K562 (cell line): Measurements from ENCODE around the gene MIDN. TPM values are rescaled to one million over a fixed set of nuclear protein-coding genes. Genes with fewer than 3 reads are reported as not detected.
A peak's percentile ranks its signal among the peaks of the same experiment; 100 is the strongest.

Experiments used
- ARID3A ChIP-seq: IDR thresholded peaks from 2 replicates; pipeline ENCODE4 v1.6.1; 2012; ENCODE audit warnings: low read depth, low read length, improper control_type of control experiment, borderline replicate concordance
- ESRRB ChIP-seq: fragments of 250-450 bp; sonication (Bioruptor Pico); IDR thresholded peaks from 2 replicates; pipeline ENCODE4 v1.5.0; 2020; ENCODE audit warnings: mild to moderate bottlenecking, moderate library complexity, borderline replicate concordance
- KDM5B ChIP-seq: fragments of 200-600 bp; sonication (generic); IDR thresholded peaks from 2 replicates; pipeline ENCODE4 v1.6.1; 2012; ENCODE audit warnings: low read depth, mild to moderate bottlenecking, moderate library complexity, low read length, control low read depth, inconsistent platforms; ENCODE audit not compliant: insufficient replicate concordance
- MIER1 ChIP-seq: fragments of 450-650 bp; IDR thresholded peaks from 2 replicates; pipeline ENCODE4 v1.6.1; 2016; ENCODE audit warnings: antibody characterized with exemption, mild to moderate bottlenecking, low read depth
- NCOR1 ChIP-seq: fragments of 450-650 bp; IDR thresholded peaks from 2 replicates; pipeline ENCODE4 v1.6.1; 2016; ENCODE audit warnings: mild to moderate bottlenecking, moderate library complexity
- NELFE ChIP-seq: IDR thresholded peaks from 2 replicates; pipeline ENCODE4 v1.6.1; 2011; ENCODE audit warnings: mild to moderate bottlenecking; ENCODE audit not compliant: insufficient read depth, insufficient read length
- NRF1 ChIP-seq, 2 experiments: fragments of 450-650 bp; IDR thresholded peaks in 1 of 2; conservative IDR thresholded peaks in 1 of 2; 2 replicates each; pipeline ENCODE4 v1.6.1; 2014; ENCODE audit warnings: mild to moderate bottlenecking in 2 of 2
- PML ChIP-seq: IDR thresholded peaks from 2 replicates; pipeline ENCODE4 v1.6.1; 2012; ENCODE audit warnings: low read length, inconsistent platforms
- POLR2G ChIP-seq: fragments of 200-400 bp; formaldehyde crosslinking; IDR thresholded peaks from 2 replicates; pipeline ENCODE4 v1.6.1; 2017; ENCODE audit warnings: low read depth, mild to moderate bottlenecking, antibody characterized with exemption, low read length, moderate library complexity
- POU5F1 ChIP-seq: fragments of 150-350 bp; IDR thresholded peaks from 2 replicates; pipeline ENCODE4 v1.6.1; 2014; ENCODE audit warnings: borderline replicate concordance, low read length, low read depth, mild to moderate bottlenecking; ENCODE audit not compliant: partially characterized antibody
- RBM39 ChIP-seq: fragments of 200-400 bp; formaldehyde crosslinking; optimal IDR thresholded peaks from 2 replicates; pipeline ENCODE3; 2018; ENCODE audit warnings: low read depth, low read length
- REST ChIP-seq, 2 experiments: fragments of 450-650 bp; formaldehyde crosslinking in 1 of 2; IDR thresholded peaks; 2 replicates each; pipeline versions ENCODE4 v1.4.0 to v1.6.1; 2014 to 2020; ENCODE audit warnings: mild to moderate bottlenecking in 2 of 2, borderline replicate concordance in 1 of 2, low read depth in 1 of 2
- TAF1 ChIP-seq: IDR thresholded peaks from 2 replicates; pipeline ENCODE4 v1.6.1; 2011; ENCODE audit warnings: mild to moderate bottlenecking, low read length, moderate library complexity; ENCODE audit not compliant: insufficient read depth, control insufficient read depth, severe bottlenecking; ENCODE audit errors: extremely low read depth
- ZNF121 ChIP-seq: sonication (generic); formaldehyde crosslinking; conservative IDR thresholded peaks from 2 replicates; pipeline ENCODE4 v1.8.0; 2022; ENCODE audit warnings: missing genetic modification reagents
- ZNF639 ChIP-seq, 2 experiments: fragments of 200-800 bp in 1 of 2; sonication (Bioruptor generic) in 1 of 2; sonication (generic) in 1 of 2; formaldehyde crosslinking in 1 of 2; IDR thresholded peaks in 1 of 2; conservative IDR thresholded peaks in 1 of 2; 2 replicates each; pipeline versions ENCODE4 v1.5.0 to v1.6.1; 2016 to 2020; ENCODE audit warnings: missing compliant biosample characterization in 1 of 2, missing genetic modification characterization in 1 of 2, missing genetic modification reagents in 1 of 2
- polyA plus RNA-seq, 8 experiments: library from polyadenylated mRNA; depleted of rRNA in 4 of 8; stranded (reverse) in 5 of 8; unstranded in 3 of 8; fragments of >200 nt; fragmentation: Nextera tagmentation in 2 of 8; fragmentation: Illumina TruSeq in 1 of 8; extraction: Ambion mirVana in 2 of 8; extraction: Trizol in 1 of 8; gene quantifications; 2 replicates each; pipeline versions ENCODE4 v1.2.1 to v1.2.3, GENCODE V29; 2011 to 2014; ENCODE audit warnings: inconsistent platforms in 1 of 8, missing spikeins in 1 of 8
- total RNA-seq, 7 experiments: library from RNA; depleted of rRNA in 6 of 7; stranded (reverse); fragments of >200 nt in 6 of 7; fragmentation: Illumina TruSeq in 2 of 7; extraction: Trizol in 2 of 7; gene quantifications; 2 replicates each; pipeline versions ENCODE4 v1.2.1 to v1.2.3, GENCODE V29; 2011 to 2021; ENCODE audit warnings: low replicate concordance in 1 of 7

Gene MIDN
- total and polyA plus RNA-seq, 9 of the 15 experiments (the other 6 are each of a cell fraction or from before 2014, with no cell fraction given) = 0.17 to 120 (median 10.1) TPM

- TF ChIP-seq REST (IDR thresholded peaks at IDR 0.05; ENCODE audit: borderline replicate concordance) (no peak; the same call in 1 of the 2 replicates), REST (CRISPR knock-in tag; IDR thresholded peaks at IDR 0.05; ENCODE audit: low read depth) (peak; percentile 28; the same call in 1 of the 2 replicates), NCOR1 (no peak), POU5F1 (peak; percentile 81), TAF1 (peak; percentile 57), ZNF639 (CRISPR knock-in tag; conservative IDR thresholded peaks at IDR 0.05 in 1 of 2, IDR thresholded peaks at IDR 0.05 in 1 of 2) (peak; percentile 43 to 93; a peak in 2 of 4 replicates), NRF1 (conservative IDR thresholded peaks at IDR 0.05 in 1 of 2, IDR thresholded peaks at IDR 0.05 in 1 of 2) (peak; percentile 88 to 91), POLR2G (peak; percentile 90), RBM39 (no peak), NELFE (no peak), KDM5B (no peak), ARID3A (0 out of 2 replicates have a peak, but pooled peaks have one; percentile 21), ZNF121 (no peak), PML (no peak; the same call in 1 of the 2 replicates), MIER1 (no peak), ESRRB (CRISPR knock-in tag) (no peak)
Measured at GRCh38 chr19:1241417-1242095, 6.8 kb upstream of the MIDN start, which contains the start of gene ATP5F1D (continued).
